Transverse colon (tissue), 3 donors: ENCODE results near the gene TTN.

Experiments
- CTCF ChIP-seq, 5 experiments: fragments of 200-600 bp in 3 of 5; fragments of 450-650 bp in 2 of 5; sonication (generic) in 3 of 5; IDR thresholded peaks; 1 replicate in 2 of 5; 2 replicates in 3 of 5; pipeline ENCODE4 v1.5.1; 2016 to 2017; ENCODE audit warnings: antibody characterized with exemption in 5 of 5, inconsistent platforms in 3 of 5, mild to moderate bottlenecking in 2 of 5, moderate library complexity in 1 of 5
- POLR2A ChIP-seq: fragments of 450-650 bp; IDR thresholded peaks from one replicate; pipeline ENCODE4 v1.6.1; 2016; ENCODE audit warnings: antibody characterized with exemption, mild to moderate bottlenecking, moderate library complexity

GRCh38 chr2:178848335-178848734, 41.1 kb upstream of the TTN start:
- TF ChIP-seq CTCF (IDR thresholded peaks at IDR 0.05) = no peak
- TF ChIP-seq POLR2A = no peak
